ENCODE data around the gene SRC. TPM values are rescaled to one million over a fixed set of nuclear protein-coding genes. Genes with fewer than 3 reads are reported as not detected.

SRC gene
- total RNA-seq, 5 donors from 2014 or later (not counting 1 experiment from before 2014, with no cell fraction given): 1.4 to 4.5 (median 2.0) TPM

DNA sequence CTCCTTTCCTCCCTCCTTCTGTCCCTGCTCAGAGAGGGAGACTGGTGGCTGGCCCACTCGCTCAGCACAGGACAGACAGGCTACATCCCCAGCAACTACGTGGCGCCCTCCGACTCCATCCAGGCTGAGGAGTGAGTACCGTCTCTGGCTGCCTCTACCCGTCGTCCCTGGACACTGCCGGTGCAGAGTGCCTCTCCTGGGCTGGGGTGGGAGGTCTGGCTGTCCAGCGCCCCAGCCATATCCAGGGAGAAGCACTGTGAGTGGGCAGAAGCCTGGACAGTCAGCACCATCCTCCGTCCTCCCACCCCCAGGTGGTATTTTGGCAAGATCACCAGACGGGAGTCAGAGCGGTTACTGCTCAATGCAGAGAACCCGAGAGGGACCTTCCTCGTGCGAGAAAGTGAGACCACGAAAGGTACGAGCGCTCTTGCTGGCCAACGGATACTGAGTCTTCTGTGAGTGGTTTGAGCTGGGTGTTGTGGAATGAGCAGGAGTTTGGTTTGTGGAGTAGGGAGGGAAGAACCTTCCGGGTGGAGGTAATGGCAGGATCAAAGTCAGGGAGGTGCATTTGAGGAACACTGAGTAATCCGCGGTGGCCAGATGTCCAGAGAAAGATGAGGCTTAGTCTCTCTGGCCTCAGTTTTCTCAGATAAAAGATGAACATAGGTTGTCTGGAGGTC lies 48.1 kb downstream of the SRC start:
- H3K27me3 Mint-ChIP-seq: no peaks in the 10 kb centered on the region
- CTCF ChIA-PET: no interaction called here
- Histone ChIP-seq H3K27ac (ENCODE audit: low read length) (no peak overlapping the region), H3K9me3 (no peaks in the 10 kb centered on the region), H3K36me3 (ENCODE audit: control insufficient read depth in 2 of 2, extremely low read depth in 1 of 2, insufficient read depth in 1 of 2, low read length in 1 of 2) (no peaks in the 10 kb centered on the region), H3K4me3 (ENCODE audit: control insufficient read depth in 1 of 2, extremely low read depth in 1 of 2, low read length in 1 of 2) (no peak overlapping the region), H3K4me1 (ENCODE audit: control insufficient read depth in 1 of 2, extremely low read depth in 1 of 2, insufficient read depth in 2 of 2, low read length in 2 of 2) (no peaks in the 10 kb centered on the region), H3K27me3 (replicated peaks in 1 of 2; ENCODE audit: control insufficient read depth in 2 of 2, extremely low read depth in 1 of 2, insufficient read depth in 2 of 2, low read length in 1 of 2) (peaks cover 0 to 3% of the 10 kb centered on the region in 2 experiments)
- H3K27ac Mint-ChIP-seq: no peak overlapping the region
- no peaks in the 10 kb centered on the region for H3K36me3 Mint-ChIP-seq
- H3K4me3 Mint-ChIP-seq: no peak overlapping the region
- DNase-seq: no peak
- no peaks in the 10 kb centered on the region for H3K4me1 Mint-ChIP-seq
- H3K9me3 Mint-ChIP-seq: no peaks in the 10 kb centered on the region
- no peak for ATAC-seq (replicated peaks in 1 of 4)
- 92% methylated on average over 19 of the region's 22 CpGs for WGBS (ENCODE audit: insufficient coverage)
- POLR2A ChIA-PET: no interaction called here

DNA sequence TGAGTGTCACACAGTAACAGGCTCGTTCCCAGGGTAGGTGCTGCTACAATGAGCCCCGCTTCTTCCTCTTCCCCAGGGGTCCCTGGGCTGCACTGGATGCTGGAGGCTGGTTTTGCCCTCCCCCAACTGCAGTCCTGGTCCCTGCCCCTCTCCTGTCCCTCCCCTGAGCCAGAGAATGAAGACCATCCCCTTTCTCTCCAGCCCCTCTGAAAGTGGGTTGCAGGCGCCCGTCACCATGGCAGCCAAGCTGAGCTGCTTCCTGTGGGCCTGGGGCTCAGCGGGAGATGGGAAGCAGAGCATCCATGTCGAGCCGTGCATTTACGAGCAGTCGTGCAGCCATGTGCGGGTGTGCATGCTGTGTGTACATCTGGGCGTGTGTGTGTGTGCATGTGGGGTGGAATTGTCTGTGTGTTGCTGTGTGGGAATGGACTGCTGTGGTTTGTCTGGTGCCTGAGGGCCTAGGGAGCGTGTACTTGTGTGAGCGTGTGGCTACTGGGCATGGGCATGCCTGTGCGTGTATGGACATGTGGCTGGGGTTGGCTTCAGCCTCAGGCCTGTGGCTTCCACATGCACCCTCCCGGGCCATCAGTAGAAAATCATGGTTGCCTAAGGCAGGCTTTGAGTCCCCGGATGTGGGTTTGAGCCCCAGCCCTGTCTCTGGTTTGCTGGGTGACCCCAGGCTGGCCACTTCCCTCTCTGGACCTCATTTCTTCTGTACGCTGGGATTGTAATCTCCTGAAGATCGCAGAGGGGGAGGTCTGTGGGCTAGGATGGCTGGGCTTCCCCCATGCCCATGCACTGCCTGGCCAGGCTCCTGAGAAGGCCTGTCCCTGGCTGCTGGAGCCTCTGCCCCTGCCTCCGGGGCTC lies 48.8 kb downstream of the SRC start:
- no peaks in the 10 kb centered on the region for H3K27me3 Mint-ChIP-seq
- no peak overlapping the region for H3K4me3 Mint-ChIP-seq
- no peak for DNase-seq
- no peaks in the 10 kb centered on the region for H3K36me3 ChIP-seq (ENCODE audit: control insufficient read depth in 2 of 2, extremely low read depth in 1 of 2, insufficient read depth in 1 of 2, low read length in 1 of 2)
- H3K4me1 ChIP-seq (ENCODE audit: control insufficient read depth in 1 of 2, extremely low read depth in 1 of 2, insufficient read depth in 2 of 2, low read length in 2 of 2): no peaks in the 10 kb centered on the region
- no peaks in the 10 kb centered on the region for H3K36me3 Mint-ChIP-seq
- no peak overlapping the region for H3K27ac ChIP-seq (ENCODE audit: low read length)
- peaks cover 0 to 3% of the 10 kb centered on the region in 2 experiments for H3K27me3 ChIP-seq (replicated peaks in 1 of 2; ENCODE audit: control insufficient read depth in 2 of 2, extremely low read depth in 1 of 2, insufficient read depth in 2 of 2, low read length in 1 of 2)
- H3K4me3 ChIP-seq (ENCODE audit: control insufficient read depth in 1 of 2, extremely low read depth in 1 of 2, low read length in 1 of 2): no peak overlapping the region
- H3K9me3 Mint-ChIP-seq: no peaks in the 10 kb centered on the region
- H3K27ac Mint-ChIP-seq: no peak overlapping the region
- no peaks in the 10 kb centered on the region for H3K4me1 Mint-ChIP-seq
- ATAC-seq (replicated peaks in 1 of 4): no peak
- WGBS (ENCODE audit: insufficient coverage): 89% methylated on average over 16 of the region's 19 CpGs
- CTCF ChIA-PET: no interaction called here
- no peaks in the 10 kb centered on the region for H3K9me3 ChIP-seq
- POLR2A ChIA-PET: no interaction called here

DNA sequence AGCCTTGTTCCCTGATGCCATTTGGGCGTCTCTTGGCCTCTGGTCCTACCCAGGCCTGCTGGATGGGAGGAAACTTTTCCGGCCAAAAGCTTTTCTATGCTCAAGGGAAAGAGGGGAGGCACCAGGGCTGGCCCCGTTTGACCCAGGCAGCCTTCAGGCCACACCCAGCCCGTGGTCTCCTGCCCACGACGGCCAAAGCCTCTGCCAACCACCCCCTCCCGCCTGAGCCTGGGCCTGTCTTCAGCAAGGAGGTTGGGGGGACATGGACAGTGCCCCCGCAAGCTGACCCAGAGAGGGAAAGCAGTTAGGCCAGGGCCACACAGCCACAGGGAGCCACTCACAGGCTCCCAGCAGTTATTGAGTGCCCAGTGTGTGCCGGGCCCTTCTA lies 49.5 kb downstream of the SRC start:
- Histone ChIP-seq H3K36me3 (ENCODE audit: control insufficient read depth in 2 of 2, extremely low read depth in 1 of 2, insufficient read depth in 1 of 2, low read length in 1 of 2) (no peaks in the 10 kb centered on the region), H3K4me3 (ENCODE audit: control insufficient read depth in 1 of 2, extremely low read depth in 1 of 2, low read length in 1 of 2) (no peak overlapping the region), H3K27ac (ENCODE audit: low read length) (no peak overlapping the region), H3K4me1 (ENCODE audit: control insufficient read depth in 1 of 2, extremely low read depth in 1 of 2, insufficient read depth in 2 of 2, low read length in 2 of 2) (no peaks in the 10 kb centered on the region), H3K27me3 (replicated peaks in 1 of 2; ENCODE audit: control insufficient read depth in 2 of 2, extremely low read depth in 1 of 2, insufficient read depth in 2 of 2, low read length in 1 of 2) (peaks cover 0 to 3% of the 10 kb centered on the region in 2 experiments), H3K9me3 (no peaks in the 10 kb centered on the region)
- DNase-seq (no peak), ATAC-seq (replicated peaks in 1 of 4) (no peak)
- Mint-ChIP-seq H3K4me1 (no peaks in the 10 kb centered on the region), H3K36me3 (no peaks in the 10 kb centered on the region), H3K9me3 (no peaks in the 10 kb centered on the region), H3K27ac (no peak overlapping the region), H3K4me3 (no peak overlapping the region), H3K27me3 (no peaks in the 10 kb centered on the region)
- ChIA-PET CTCF (no interaction called here), POLR2A (interaction anchor here in 1 of 2 donors (0.6 kb wide), 1 partner anchor 1033 kb away, joined by 3 read pairs; no protein-coding TSS in a partner anchor)
- WGBS (ENCODE audit: insufficient coverage): 67% methylated on average over 9 of the region's 9 CpGs

DNA sequence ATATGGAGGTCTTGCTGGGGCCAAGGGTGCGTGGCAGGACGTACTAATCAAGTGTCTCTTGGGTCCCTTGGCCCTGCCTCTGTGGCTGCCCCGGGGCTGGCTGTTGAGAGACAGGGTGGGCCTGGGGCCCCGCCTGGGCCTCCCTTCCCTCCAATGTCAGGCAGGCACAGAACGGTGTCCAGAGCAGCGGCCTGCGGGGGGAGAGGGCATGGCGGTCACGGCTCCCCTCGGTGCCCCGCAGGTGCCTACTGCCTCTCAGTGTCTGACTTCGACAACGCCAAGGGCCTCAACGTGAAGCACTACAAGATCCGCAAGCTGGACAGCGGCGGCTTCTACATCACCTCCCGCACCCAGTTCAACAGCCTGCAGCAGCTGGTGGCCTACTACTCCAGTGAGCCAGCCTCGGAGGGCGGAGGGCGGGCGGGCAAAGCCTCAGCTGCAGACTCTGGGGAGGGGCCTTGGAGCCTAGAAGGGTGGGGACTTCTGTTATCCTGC lies 50.0 kb downstream of the SRC start:
- Histone ChIP-seq H3K9me3 (no peaks in the 10 kb centered on the region), H3K4me3 (ENCODE audit: control insufficient read depth in 1 of 2, extremely low read depth in 1 of 2, low read length in 1 of 2) (no peak overlapping the region), H3K27me3 (replicated peaks in 1 of 2; ENCODE audit: control insufficient read depth in 2 of 2, extremely low read depth in 1 of 2, insufficient read depth in 2 of 2, low read length in 1 of 2) (peaks cover 0 to 3% of the 10 kb centered on the region in 2 experiments), H3K36me3 (ENCODE audit: control insufficient read depth in 2 of 2, extremely low read depth in 1 of 2, insufficient read depth in 1 of 2, low read length in 1 of 2) (no peaks in the 10 kb centered on the region), H3K4me1 (ENCODE audit: control insufficient read depth in 1 of 2, extremely low read depth in 1 of 2, insufficient read depth in 2 of 2, low read length in 2 of 2) (no peaks in the 10 kb centered on the region), H3K27ac (ENCODE audit: low read length) (no peak overlapping the region)
- Mint-ChIP-seq H3K4me3 (no peak overlapping the region), H3K36me3 (no peaks in the 10 kb centered on the region), H3K27me3 (no peaks in the 10 kb centered on the region), H3K9me3 (no peaks in the 10 kb centered on the region), H3K27ac (no peak overlapping the region), H3K4me1 (no peaks in the 10 kb centered on the region)
- ATAC-seq (replicated peaks in 1 of 4) (no peak), DNase-seq (no peak)
- ChIA-PET CTCF (no interaction called here), POLR2A (interaction anchor here in 1 of 2 donors (0.6 kb wide), 1 partner anchor 1033 kb away, joined by 3 read pairs; no protein-coding TSS in a partner anchor)
- WGBS (ENCODE audit: insufficient coverage): 97% methylated on average over 18 of the region's 22 CpGs

DNA sequence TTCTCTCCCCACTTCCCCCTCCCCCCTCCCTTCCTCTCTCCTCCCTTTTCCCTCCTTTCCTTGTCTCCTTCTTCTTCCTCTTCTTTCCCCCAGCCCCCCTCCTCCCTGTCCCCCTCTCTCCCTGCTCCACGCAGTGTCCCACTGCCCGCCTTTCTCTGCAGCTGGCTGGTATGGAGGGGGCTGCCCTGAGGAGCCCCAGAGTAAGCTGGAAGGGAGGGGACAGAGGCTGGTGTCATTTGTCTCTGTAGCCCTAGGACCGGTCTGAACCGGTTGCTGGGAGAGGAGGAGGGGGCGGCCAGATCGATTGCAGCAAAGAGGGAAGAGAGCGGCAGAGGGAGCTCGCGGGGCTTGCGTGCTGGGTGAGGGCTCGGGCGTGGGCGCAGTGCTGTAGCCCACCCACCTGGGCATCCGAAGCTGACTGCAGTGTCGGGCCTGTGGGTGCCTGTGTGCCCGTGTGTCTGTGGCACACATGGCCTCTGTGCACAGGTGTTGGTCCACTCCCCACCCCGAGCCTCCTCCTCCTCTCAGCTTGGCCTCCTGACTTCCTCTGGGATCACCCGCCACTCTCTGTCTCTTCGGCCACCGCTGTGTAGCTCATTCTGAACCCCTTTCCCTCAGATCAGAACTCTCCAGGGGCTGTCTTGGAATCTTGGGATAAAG lies 50.6 kb downstream of the SRC start:
- Histone ChIP-seq H3K27ac (ENCODE audit: low read length) (no peak overlapping the region), H3K36me3 (ENCODE audit: control insufficient read depth in 2 of 2, extremely low read depth in 1 of 2, insufficient read depth in 1 of 2, low read length in 1 of 2) (no peaks in the 10 kb centered on the region), H3K4me3 (ENCODE audit: control insufficient read depth in 1 of 2, extremely low read depth in 1 of 2, low read length in 1 of 2) (no peak overlapping the region), H3K27me3 (replicated peaks in 1 of 2; ENCODE audit: control insufficient read depth in 2 of 2, extremely low read depth in 1 of 2, insufficient read depth in 2 of 2, low read length in 1 of 2) (peaks cover 0 to 3% of the 10 kb centered on the region in 2 experiments), H3K9me3 (no peaks in the 10 kb centered on the region), H3K4me1 (ENCODE audit: control insufficient read depth in 1 of 2, extremely low read depth in 1 of 2, insufficient read depth in 2 of 2, low read length in 2 of 2) (no peaks in the 10 kb centered on the region)
- Mint-ChIP-seq H3K36me3 (no peaks in the 10 kb centered on the region), H3K4me1 (no peaks in the 10 kb centered on the region), H3K27me3 (no peaks in the 10 kb centered on the region), H3K9me3 (no peaks in the 10 kb centered on the region), H3K27ac (no peak overlapping the region), H3K4me3 (no peak overlapping the region)
- ChIA-PET POLR2A (no interaction called here), CTCF (interaction anchor here in 1 of 2 donors (0.6 kb wide), 2 partner anchors 138 to 1975 kb away, joined by 3 to 4 read pairs; no protein-coding TSS in a partner anchor)
- ATAC-seq (replicated peaks in 1 of 4) (no peak), DNase-seq (no peak)
- WGBS (ENCODE audit: insufficient coverage): 87% methylated on average over 14 of the region's 20 CpGs
